22Rv1 (cell line): ENCODE data around the gene FHOD3.
"Not testable (repeated sequence)": the region's sequence is repeated elsewhere in the genome, so short reads cannot be mapped to it uniquely, and the experiment has no call there.

ENCODE experiments used
- H3K27ac ChIP-seq: fragments of 450-650 bp; 2 replicates; pipeline ENCODE4 v1.5.1; 2017
- ZFX ChIP-seq: fragments of 450-650 bp; IDR thresholded peaks from 2 replicates; pipeline ENCODE4 v1.6.1; 2017; ENCODE audit warnings: antibody characterized with exemption, borderline replicate concordance
- TF ChIP-seq, protein P1 (sequence below): fragments of 450-650 bp; IDR thresholded peaks from 2 replicates; pipeline ENCODE4 v1.5.1; 2017; ENCODE audit warnings: mild to moderate bottlenecking

Gene FHOD3

DNA sequence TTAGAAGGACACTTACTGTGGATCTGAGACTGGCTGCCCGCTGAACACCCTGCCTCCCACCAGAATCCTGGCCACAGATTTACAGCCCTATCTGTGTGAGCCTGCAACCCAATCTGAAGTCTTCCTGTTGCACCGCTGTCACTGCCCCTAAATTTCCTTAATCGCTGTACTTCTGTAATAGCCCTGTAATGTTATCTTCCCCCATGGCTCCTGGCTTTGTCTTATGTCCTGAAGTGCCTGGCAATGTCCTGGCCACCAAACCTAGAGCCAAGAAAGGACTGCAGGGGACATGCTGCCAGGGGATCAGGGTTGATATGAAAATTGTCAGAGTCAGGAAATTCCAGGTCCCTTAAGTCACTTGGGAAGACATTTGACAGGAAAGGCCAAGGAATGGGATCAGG, 52.7 kb downstream of the FHOD3 start:
- H3K27ac ChIP-seq = peak overlapping the region; percentile 86
- TF ChIP-seq, protein P1, sequence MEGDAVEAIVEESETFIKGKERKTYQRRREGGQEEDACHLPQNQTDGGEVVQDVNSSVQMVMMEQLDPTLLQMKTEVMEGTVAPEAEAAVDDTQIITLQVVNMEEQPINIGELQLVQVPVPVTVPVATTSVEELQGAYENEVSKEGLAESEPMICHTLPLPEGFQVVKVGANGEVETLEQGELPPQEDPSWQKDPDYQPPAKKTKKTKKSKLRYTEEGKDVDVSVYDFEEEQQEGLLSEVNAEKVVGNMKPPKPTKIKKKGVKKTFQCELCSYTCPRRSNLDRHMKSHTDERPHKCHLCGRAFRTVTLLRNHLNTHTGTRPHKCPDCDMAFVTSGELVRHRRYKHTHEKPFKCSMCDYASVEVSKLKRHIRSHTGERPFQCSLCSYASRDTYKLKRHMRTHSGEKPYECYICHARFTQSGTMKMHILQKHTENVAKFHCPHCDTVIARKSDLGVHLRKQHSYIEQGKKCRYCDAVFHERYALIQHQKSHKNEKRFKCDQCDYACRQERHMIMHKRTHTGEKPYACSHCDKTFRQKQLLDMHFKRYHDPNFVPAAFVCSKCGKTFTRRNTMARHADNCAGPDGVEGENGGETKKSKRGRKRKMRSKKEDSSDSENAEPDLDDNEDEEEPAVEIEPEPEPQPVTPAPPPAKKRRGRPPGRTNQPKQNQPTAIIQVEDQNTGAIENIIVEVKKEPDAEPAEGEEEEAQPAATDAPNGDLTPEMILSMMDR = no peak
- no peak for TF ChIP-seq ZFX

DNA sequence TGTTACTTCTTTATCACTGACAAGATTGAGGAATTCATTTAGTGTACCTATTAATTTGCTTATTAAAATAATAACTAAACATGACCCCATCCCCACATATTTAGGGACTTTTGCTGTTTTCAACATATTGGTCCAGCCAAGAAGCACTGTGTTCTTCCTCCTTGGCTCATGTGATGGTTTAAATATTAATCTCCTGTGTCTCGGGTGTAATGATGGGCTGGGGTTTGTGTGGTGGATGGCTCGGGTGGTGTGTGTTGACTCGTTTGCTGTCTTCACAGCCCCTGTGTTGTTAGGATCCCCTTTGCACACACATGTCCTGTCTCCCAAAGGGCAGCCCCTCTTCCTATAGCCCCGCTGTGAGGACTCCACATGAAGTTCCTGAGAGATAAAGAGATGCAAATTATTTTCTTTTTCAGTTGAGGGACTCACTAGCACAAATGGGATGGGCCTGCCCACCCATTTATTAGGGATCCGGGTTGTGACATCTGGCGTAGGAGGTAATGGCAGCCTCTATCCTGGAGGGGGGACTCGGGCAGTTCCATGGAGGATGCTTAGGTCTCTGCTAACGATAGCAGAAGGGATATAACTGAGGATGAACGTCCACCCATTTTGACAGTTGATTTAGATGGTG, 53.4 kb downstream of the FHOD3 start:
- TF ChIP-seq, protein P1 = no peak
- no peak for TF ChIP-seq ZFX

DNA sequence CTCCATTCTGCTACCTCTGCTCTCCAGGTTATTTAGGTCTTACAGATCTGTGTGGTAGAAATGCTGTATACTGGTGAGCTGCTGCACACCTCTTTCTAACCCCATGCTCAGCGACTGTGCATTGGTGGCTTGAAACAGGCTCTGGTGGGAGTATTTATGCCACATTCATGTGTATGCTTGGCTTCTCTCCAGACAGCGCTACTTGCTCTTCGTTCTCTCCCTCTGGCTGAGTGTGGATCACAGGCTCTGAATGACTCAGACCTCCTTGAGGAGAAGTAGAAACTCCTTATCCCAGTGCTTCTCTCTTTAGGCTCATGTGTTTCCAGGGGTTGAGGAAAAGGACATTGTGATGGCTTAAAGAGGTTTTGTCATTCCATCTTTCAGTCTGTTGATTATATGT, 54.9 kb downstream of the FHOD3 start:
- H3K27ac ChIP-seq = no peak overlapping the region
- TF ChIP-seq, protein P1 = no peak
- no peak for TF ChIP-seq ZFX

More for the DNA sequence above, 53.4 kb downstream of the FHOD3 start:
- peak overlapping the region; percentile 86 for H3K27ac ChIP-seq

DNA sequence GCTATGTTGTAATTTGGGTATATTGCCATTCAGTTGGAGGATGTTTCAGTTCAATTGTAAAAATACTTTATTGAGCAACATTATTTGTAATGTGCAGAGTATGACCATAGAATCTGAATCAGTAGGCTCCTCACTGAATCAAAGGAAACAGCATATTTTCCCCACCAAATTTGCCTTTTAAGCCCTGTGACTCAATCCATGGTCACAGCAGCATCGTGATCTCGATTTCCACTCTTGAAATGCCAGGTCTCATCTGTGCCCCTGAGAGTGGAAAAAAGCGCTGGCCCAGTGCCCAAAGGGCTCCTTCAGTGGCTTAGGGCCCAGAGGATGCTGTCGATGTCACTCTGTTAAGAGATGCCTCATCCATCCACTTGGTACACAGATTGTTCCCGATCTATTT, 57.5 kb downstream of the FHOD3 start:
- TF ChIP-seq, protein P1 = no peak
- TF ChIP-seq ZFX = no peak
- H3K27ac ChIP-seq = no peak overlapping the region

DNA sequence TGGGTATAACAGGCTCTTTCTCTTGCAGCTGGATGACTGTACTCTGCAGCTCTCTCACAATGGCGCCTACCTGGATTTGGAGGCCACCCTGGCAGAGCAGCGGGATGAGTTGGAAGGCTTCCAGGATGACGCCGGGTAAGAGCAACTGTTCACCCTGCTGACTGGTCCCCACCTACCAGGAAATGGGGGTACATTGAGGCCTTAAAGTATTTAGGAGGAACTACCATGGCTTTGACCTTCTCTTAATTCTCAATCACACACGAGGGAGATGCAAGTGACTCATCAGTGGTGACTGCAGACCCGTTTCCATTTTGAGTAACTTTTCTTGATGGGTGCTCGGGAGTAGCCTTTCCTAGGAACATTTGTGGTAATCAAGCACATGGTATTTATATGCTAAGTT, 58.0 kb downstream of the FHOD3 start:
- TF ChIP-seq ZFX = no peak
- TF ChIP-seq, protein P1 = no peak
- no peak overlapping the region for H3K27ac ChIP-seq

DNA sequence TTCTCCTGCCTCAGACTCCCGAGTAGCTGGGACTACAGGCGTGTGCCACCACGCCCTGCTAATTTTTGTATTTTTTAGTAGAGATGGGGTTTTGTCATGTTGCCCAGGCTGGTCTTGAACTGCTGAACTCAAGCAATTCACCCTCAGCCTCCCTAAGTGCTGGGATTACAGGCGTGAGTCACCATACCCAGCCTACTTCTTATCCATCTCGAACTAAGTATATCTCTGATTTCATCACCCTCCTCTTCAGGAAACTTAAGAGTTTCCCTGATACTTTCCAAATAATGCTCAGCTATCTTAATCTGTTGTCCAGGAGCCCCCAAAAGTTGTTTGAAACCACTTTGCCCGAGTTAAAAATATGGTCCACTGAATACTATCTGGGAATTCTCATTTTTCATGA, 59.2 kb downstream of the FHOD3 start:
- H3K27ac ChIP-seq = not testable (repeated sequence)

DNA sequence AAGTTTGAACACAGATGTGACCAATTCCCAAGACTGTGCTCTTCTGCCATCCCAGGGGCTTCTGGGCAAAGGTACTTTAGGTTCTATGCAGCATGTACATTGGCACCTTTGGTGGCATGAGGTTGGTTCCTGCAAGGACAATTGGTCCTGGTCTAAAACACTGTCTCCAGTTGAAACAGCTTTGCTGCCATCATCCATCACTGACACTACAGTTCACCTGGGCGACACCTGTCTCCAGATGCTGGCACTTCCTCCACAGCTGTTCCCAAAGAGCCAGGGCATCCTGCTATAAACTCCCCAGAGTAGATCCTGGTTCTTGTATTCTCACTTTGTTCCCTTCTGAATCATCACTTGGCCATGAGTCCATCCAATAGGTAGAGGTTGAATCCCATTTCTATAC, 60.6 kb downstream of the FHOD3 start:
- H3K27ac ChIP-seq = no peak overlapping the region
- TF ChIP-seq, protein P1 = no peak
- TF ChIP-seq ZFX = no peak

DNA sequence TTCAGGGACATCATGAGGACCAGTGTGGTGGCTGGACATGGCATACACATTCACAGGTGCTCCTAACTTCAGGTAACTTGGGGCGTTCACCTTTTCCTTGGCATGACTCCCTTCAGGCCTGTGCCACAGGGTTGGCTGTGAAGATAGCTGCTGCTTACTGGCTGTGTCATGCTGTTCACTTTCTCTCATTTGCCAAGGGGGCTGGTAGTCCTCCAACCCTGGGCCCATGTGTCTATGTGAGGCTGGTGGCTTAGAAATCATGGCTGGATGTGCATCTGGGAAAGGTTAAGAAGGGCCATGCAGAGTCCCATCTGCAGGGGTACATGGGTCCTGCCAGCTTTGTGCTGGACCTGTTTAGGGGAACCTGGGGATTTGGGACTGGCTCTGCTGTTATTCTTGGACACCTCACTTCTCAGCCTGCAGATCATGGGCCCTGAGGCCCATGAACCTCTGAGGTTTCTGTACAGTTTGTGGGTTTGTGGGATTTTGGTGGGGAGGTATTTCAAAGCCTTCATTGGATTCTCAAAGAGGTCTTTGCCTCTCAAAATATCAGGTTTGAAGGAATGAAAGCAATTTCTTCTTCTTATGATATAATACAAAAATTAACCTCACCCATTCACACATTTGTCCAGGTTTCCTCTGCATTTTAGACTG, 62.9 kb downstream of the FHOD3 start:
- TF ChIP-seq ZFX = no peak
- TF ChIP-seq, protein P1 = no peak
- H3K27ac ChIP-seq = no peak overlapping the region
